Measurements from ENCODE around the gene RNPEPL1.
"Not testable (repeated sequence)": the region's sequence is repeated elsewhere in the genome, so short reads cannot be mapped to it uniquely, and the experiment has no call there.

The RNPEPL1 gene

DNA sequence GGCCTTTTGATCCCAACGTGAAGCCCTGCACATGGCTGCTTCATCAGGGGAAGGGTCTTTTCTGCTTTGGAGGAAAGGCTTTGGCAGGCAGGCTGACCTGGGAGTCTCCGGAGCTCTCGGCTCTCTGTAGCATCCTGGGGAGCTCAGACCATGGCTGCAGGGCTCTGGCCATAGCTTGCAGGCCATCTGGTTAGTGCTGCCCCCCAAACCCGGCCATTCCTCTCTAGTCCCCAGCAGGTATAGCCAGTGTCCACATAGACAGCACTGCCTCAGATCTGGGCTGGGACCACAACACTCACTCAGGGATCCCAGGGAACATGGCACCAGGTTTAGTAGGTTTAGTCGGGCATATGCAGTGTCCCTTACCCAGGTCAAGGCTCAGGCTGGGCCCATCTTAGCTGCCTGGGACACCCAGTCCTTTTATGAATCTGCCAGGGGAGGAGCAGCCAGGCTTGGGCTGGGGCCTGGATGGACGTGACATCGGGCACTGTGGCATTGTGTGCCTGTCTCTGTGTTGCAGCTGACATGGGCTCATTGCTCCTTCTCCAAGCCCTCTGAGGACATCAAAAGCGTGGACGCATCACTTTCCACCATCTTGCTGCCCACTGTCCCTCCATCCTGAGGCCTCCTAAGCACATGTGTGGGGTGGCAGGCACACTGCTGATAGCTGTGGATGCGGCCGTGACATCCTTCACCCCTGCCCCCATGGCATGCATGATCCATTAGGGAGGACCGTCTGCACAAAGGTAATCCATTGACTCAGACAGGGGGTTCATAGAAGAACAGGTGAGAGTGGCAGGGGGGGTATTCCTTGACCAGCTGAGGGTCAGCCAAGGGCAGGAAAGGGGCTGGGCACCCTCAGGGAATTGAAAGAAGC is 37.8 kb downstream of the RNPEPL1 start:
- DNase-seq: no peak

DNA sequence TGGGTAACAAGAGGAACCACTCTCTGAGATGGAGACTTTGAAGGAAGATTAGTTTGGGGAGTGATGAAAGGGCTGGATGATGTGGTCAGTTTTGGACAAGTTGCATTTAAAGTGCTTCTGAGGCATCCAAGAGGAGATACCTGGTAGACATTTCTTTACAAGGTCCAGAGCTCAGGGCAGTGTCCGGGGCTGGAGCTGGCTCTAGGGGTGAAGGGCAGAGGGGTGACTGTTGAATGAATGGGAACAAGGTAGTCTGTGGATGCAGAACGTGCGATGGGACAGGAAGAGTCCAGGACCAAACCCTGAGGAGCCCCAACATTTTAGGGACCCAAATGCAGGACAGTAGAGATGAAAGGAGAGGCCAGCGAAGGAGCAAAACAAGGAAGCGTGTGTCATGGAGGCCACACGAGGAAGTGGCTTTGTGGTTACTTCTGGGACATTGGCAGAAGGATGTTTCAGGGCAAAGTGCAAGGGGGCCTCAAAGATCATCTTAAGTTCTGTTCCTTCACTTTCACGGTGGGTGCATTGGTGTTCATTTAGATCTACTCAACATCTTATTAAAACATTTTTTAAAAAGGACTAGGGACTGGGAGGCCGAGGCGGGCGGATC is 43.4 kb downstream of the RNPEPL1 start:
- DNase-seq: no peak

- DNase-seq: no peak
Observed at GRCh38 chr2:240613781-240614180, 45.5 kb downstream of the RNPEPL1 start.

DNA sequence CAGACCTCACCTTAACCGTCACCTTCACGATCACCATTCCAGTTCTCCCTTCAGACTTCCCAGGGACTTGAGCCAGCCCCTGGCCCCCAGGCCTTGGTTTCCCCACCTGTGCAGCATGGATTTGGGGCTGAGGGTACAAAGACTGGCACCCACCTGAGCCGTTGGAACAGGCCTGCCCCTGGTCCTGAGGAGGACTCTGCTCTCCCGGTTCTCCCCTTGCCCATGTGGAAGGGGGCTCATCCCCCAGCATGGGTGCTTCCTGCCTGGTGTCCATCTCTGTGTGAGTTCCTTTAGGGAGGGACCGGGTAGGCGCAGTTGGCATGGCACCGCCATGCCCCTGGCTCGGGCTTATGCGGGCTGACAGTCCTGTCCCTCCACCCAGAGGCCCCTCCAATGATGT is 46.1 kb downstream of the RNPEPL1 start:
- DNase-seq: no peak

GRCh38 chr2:240615396-240615795 is 47.1 kb downstream of the RNPEPL1 start:
- no peak for DNase-seq

- DNase-seq: peak; percentile 43
Observed at GRCh38 chr2:240615820-240616547, 47.7 kb downstream of the RNPEPL1 start.

DNA sequence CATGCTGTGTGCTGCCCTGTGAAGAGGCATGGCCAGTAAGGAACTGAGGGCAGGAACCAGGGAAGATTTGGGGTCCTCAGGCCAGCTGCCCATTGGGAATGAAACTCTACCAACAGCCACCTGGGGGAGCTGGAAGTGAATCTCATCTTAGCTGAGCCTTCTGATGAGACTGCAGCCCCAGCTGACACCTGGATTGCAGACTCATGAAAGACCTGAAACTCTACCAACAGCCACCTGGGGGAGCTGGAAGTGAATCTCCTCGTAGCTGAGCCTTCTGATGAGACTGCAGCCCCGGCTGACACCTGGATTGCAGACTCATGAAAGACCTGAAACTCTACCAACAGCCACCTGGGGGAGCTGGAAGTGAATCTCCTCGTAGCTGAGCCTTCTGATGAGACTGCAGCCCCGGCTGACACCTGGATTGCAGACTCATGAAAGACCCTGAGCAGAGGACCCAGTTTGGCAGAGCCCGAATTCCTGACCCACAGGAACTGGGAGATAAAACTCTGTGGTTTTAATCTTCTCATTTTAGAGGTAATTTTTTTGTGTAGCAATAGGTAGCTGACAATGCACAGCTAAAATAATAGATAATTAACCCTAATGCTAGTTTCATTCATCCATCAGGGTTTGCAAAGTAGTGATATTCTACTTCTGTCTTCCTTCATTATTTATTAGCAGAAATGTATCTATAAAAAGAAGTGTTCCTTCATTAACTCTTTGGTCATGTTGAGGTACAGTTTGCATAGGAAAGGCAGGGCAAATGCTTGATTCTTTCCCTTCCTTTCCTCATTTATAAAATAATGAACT is 48.8 kb downstream of the RNPEPL1 start:
- not testable (repeated sequence) for DNase-seq

DNA sequence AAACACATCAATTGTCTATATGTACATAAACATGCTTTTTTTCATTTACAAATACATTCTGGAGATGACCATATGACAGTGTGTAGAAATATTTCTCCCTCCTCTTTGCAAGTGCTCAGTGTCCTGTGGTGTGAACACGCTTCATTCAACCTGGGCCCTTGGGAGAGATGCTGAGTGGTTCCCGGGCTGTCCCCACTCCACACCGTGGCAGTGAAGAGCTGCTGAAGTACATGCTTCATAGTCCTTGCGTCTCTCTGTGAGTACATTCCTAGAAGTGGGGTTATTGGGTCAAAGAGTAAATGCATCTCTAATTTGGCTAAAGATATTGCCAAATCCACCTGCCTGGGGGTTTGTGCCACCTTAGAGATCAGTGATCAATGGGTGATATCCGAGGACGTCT is 50.5 kb downstream of the RNPEPL1 start:
- DNase-seq: no peak

- no peak for DNase-seq
Observed at GRCh38 chr2:240619506-240620148, 51.3 kb downstream of the RNPEPL1 start.

GRCh38 chr2:240620149-240620731 is 52.0 kb downstream of the RNPEPL1 start:
- no peak for DNase-seq

DNA sequence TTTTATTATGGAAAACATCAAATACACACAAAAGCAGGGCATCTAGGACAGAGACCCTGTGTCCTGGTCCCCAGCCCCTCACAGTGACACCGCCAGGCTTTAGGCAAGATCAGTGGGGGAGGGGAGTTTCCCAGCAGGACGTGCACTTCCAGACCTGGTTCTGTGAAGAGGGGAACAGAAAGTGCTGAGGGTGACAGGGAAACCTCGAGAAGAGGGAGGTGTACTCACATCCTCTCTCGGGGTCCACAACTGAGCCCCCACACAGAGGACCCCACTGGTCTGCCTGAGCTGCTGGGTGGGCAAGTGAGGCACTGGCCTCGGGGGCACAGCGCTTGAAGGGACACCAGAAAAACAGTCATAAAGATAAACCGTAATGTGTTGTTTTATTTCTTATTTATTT is 52.6 kb downstream of the RNPEPL1 start:
- DNase-seq: no peak

DNA sequence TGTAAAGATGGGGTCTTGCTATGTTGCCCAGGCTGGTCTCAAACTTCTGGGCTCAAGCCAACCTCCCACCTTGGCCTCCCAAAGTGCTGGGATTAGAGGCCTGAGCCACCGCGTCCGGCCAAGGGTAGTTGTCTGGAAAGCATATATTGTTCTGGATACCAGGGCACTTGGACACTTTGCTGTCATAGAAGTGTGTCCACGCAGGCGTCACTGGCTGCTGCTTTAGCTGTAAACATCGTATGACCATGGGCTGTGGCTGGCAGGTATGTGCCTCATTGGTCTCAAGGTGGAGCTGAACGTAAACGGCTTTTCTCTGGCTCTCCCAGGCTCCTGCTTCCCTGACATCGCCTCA is 53.8 kb downstream of the RNPEPL1 start:
- DNase-seq: no peak

- DNase-seq: no peak
Observed at GRCh38 chr2:240622531-240623235, 54.4 kb downstream of the RNPEPL1 start.

GRCh38 chr2:240623531-240624010 is 55.3 kb downstream of the RNPEPL1 start:
- no peak for DNase-seq

DNA sequence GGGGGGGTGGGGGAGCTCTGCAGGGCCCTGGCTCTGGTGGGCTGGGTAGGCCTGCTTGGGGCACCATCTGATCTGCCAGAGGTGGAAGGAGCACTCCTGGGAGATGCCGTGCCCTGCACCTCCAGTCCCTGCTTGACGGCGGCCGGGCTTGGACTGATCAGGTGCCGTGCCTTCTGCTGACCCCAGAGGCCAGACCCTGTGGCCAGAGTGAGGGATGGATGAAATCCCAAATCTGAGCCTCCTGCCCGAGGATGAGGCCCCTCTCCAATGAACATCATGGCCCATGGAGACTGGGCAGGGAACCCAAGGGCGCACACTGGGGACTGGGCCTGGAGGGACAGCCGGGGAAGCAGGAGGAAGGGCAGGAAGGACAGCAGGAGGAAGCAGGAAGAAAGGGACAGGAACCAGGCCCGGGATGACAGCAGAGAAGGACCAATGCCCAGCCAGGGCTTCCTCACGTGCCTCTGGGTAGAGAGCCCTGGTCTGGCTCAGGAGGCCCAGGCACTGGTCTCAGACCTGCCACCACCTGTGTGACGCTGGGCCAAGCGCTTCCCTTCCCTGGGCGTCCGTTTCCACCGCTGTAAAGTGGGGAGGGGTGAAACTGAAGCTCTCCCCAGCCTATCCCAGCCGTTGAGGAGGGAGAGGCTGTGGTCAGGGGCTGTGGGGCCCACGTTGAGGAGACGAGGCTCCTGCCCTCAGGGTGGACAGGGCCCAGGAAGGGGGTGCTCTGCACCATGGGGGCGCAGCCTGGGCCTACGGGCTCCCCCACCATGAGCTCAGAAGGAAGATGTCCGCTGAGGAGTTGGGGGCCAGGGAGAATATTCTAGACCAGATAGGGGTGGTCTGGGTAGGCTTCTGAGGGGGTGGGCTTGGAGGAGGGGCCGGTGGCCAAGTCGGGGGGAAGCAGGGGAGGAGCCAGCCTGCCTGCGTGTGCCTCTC is 56.0 kb downstream of the RNPEPL1 start:
- DNase-seq: no peak

GRCh38 chr2:240624950-240625621 is 56.8 kb downstream of the RNPEPL1 start, which contains the start of gene GPR35:
Gene GPR35, plus strand, starts transcription at chr2:240625480. Its CDS starts 4,473 bp downstream, at chr2:240629953.
- DNase-seq: no peak

- no peak for DNase-seq
Observed at GRCh38 chr2:240626531-240627300, 58.4 kb downstream of the RNPEPL1 start.

- DNase-seq: no peak
Observed at GRCh38 chr2:240627736-240628506, 59.6 kb downstream of the RNPEPL1 start.

Data from NCI-H446 treated with DMSO at 0.1 percent for 48 hours (cell line).